NB4 (cell line): ENCODE measurements around the gene TMED6.
A peak's percentile ranks its signal among the peaks of the same experiment; 100 is the strongest.
"Not testable (repeated sequence)": the region's sequence is repeated elsewhere in the genome, so short reads cannot be mapped to it uniquely, and the experiment has no call there.

ENCODE experiments used
- DNase-seq: peaks from one replicate; pipeline ENCODE4 v3.0.0; 2010; ENCODE audit warnings: low read depth
- H3K4me3 ChIP-seq: one replicate; pipeline ENCODE4 v1.5.1; 2011; ENCODE audit warnings: mild to moderate bottlenecking, low read depth, low read length, moderate library complexity
- MYC ChIP-seq: IDR thresholded peaks from 2 replicates; pipeline ENCODE4 v1.6.1; 2011; ENCODE audit warnings: low read depth, low read length
- POLR2A ChIP-seq: IDR thresholded peaks from 2 replicates; pipeline ENCODE4 v1.6.1; 2011; ENCODE audit warnings: mild to moderate bottlenecking; ENCODE audit not compliant: insufficient read length; ENCODE audit errors: extremely low read depth
- TF ChIP-seq, protein P1 (sequence below): IDR thresholded peaks from one replicate; pipeline ENCODE4 v1.5.1; 2012; ENCODE audit warnings: low read depth, low read length
- TF ChIP-seq, protein P2 (sequence below): IDR thresholded peaks from 2 replicates; pipeline ENCODE4 v1.6.1; 2011; ENCODE audit warnings: low read depth, low read length

TMED6 gene

DNA sequence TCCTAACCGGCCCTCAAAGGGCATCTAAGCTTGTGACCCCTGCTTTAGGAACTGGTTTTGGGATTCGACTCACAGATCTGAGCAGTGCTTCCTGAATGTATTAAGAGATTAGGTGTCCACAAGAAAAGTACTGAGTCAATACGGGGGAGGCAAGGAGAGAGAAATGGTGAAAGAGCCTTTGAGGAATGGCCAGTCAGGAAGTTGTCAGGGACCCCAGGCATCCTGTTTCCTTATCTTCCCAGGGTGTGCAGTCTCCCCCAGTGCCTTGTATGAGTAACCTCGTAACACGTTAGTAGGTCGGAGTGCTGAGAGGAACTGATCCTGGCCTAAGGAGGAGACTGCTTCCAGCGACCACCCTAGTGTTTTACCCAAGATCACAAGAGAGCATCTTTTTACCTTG, 16.4 kb upstream of the TMED6 start:
- DNase-seq = peak; percentile 36
- TF ChIP-seq POLR2A (no peak), MYC (no peak)
- TF ChIP-seq, protein P1, sequence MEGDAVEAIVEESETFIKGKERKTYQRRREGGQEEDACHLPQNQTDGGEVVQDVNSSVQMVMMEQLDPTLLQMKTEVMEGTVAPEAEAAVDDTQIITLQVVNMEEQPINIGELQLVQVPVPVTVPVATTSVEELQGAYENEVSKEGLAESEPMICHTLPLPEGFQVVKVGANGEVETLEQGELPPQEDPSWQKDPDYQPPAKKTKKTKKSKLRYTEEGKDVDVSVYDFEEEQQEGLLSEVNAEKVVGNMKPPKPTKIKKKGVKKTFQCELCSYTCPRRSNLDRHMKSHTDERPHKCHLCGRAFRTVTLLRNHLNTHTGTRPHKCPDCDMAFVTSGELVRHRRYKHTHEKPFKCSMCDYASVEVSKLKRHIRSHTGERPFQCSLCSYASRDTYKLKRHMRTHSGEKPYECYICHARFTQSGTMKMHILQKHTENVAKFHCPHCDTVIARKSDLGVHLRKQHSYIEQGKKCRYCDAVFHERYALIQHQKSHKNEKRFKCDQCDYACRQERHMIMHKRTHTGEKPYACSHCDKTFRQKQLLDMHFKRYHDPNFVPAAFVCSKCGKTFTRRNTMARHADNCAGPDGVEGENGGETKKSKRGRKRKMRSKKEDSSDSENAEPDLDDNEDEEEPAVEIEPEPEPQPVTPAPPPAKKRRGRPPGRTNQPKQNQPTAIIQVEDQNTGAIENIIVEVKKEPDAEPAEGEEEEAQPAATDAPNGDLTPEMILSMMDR = no peak
- TF ChIP-seq, protein P2, sequence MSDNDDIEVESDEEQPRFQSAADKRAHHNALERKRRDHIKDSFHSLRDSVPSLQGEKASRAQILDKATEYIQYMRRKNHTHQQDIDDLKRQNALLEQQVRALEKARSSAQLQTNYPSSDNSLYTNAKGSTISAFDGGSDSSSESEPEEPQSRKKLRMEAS = no peak
- H3K4me3 ChIP-seq = no peak overlapping the region

- DNase-seq = no peak
- no peak overlapping the region for H3K4me3 ChIP-seq
- TF ChIP-seq, protein P2 = no peak
- TF ChIP-seq MYC (no peak), POLR2A (no peak)
- TF ChIP-seq, protein P1 = no peak
These were observed 14.8 kb upstream of the TMED6 start for GRCh38 chr16:69366431-69366830.

DNA sequence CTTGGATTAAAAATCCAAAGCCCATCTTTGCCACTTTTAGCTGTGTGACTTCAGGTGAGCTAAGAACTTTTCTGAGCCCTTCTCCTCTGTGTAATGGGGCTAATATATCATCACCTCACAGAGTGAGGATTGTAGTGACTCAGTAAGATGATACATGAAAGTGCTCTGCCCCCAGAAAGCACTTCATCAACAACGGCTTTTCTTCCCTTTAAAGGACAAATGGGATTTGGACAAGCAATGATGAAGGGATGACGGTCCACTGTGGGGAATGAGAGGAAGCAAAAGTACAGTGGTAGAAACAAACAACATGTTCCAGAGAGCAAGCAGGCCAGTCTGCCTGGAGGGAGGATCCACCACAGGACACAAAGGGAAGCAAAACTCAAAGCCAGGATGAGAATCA, 14.3 kb upstream of the TMED6 start:
- DNase-seq = no peak
- H3K4me3 ChIP-seq = no peak overlapping the region
- TF ChIP-seq, protein P2 = no peak
- TF ChIP-seq POLR2A = no peak
- TF ChIP-seq, protein P1 = no peak
- TF ChIP-seq MYC = no peak

GRCh38 chr16:69364088-69364487, 12.5 kb upstream of the TMED6 start:
- no peak for DNase-seq

DNA sequence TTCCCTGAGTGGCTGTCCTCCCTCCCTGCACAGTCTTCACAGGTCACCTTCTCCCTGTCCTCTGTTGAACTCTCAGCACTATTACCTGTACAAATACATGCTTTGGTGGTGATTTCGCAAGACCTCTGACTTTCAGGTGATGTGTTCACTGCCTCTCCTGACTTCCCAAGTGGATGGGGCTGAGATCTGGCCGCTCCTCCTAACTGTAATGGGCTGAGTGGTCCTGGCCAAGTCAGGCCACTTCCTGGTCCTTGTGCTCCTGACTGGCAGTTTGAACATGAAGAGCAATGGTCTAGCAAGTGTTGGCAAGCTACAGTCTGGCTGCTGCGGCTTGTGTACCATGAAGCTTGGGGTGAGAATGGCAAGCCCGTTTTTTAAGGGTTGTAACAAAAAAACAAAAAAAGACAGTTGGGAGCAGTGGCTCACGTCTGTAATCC, 11.7 kb upstream of the TMED6 start:
- DNase-seq = no peak
- no peak overlapping the region for H3K4me3 ChIP-seq
- TF ChIP-seq MYC = no peak
- no peak for TF ChIP-seq POLR2A
- TF ChIP-seq, protein P1 = no peak
- TF ChIP-seq, protein P2 = no peak

More at GRCh38 chr16:69364088-69364487, 12.5 kb upstream of the TMED6 start:
- TF ChIP-seq POLR2A = no peak
- TF ChIP-seq, protein P2 = no peak
- no peak for TF ChIP-seq MYC
- TF ChIP-seq, protein P1 = no peak
- no peak overlapping the region for H3K4me3 ChIP-seq

DNA sequence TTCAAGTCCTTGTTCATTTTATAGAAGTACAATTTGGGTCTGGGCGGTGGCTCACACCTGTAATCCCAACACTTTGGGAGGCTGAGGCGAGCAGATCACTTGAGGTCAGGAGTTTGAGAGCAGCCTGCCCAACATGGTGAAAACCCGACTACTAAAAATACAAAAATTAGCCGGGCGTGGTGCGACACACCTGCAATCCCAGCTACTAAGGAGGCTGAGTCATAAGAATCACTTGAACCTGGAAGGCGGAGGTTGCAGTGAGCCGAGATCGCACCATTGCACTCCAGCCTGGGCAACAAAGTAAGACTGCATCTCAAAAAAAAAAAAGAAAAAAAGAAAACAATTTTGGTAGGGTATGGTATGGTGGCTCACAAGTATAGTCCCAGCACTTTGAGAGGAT, 8.5 kb upstream of the TMED6 start:
- DNase-seq, H3K4me3 ChIP-seq: not testable (repeated sequence)
